Stimulated activated CD8-positive, alpha-beta memory T cell treated with anti-CD3 and anti-CD28 coated beads, Interleukin-12 subunit alpha, Interleukin-12 subunit beta, amount 100 ng/mL, for 4 hours (primary cell): ENCODE measurements around the gene TUFM.
"Not testable (repeated sequence)": the region's sequence is repeated elsewhere in the genome, so short reads cannot be mapped to it uniquely, and the experiment has no call there.

Source experiments
- DNase-seq: peaks from one replicate; pipeline ENCODE4 v3.0.0-alpha.2; 2020; ENCODE audit warnings: low read depth

The TUFM gene

DNA sequence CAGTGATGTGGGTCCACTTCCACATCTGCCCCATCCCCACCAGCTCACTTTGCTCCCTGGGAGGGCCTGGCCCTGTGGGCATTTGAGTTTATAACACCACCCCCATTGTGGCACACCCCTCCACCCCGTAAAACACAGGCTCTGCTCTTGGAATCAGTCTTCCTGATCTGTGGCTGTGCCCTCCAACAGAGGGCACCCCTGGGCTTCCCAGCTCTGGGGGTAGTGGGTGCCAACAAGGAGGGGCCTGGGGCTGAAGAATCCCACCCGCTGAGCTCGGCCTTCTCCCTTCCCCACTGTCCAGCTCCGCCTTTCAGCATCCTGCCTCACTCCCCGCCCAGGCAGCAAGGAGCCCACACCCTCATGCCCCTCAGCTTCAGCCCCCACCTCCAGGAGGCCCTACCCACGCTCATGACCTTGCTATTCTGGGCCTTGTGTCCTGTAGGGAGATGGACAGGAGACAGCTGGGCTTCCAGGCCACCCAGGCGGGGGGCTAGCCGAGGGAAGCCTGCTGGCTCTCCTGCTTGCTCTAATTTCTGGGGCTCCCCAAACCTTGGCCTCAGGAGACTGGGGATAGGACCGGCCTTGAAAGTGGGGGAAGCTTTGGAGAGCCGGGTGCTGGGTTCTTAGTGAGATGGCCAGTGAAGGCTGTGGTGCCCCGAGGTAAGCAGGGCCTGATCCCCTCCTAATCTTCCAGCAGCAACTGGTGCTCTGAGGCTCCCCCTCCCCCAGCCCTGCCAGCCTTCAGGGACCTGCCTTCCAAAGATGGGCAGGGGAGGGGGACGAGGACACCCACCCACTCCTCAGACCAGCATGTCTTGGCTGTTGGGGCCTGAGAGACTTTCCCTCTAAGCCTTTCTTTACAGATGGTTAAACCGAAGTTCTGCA is 29.2 kb upstream of the TUFM start:
- no peak for DNase-seq

DNA sequence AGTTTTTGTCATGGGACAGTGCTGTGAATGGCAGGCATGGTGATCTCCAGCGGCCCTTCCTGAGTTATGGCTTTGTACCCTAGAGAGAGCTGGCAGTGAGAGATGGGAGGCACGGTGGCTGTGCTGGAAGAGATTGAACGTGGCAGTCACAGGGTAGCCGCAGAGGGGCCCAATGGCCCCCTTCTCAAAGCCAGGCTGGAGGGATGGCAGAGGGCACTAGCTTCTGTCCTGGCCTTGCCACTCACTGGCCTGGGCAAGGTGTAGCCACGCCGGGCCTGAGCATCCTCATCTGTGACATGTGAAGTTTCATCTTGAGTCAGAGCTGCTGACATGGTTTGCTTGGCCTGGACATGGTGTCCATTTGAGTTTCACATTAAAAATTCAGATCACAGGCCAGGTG is 28.3 kb upstream of the TUFM start:
- no peak for DNase-seq

DNA sequence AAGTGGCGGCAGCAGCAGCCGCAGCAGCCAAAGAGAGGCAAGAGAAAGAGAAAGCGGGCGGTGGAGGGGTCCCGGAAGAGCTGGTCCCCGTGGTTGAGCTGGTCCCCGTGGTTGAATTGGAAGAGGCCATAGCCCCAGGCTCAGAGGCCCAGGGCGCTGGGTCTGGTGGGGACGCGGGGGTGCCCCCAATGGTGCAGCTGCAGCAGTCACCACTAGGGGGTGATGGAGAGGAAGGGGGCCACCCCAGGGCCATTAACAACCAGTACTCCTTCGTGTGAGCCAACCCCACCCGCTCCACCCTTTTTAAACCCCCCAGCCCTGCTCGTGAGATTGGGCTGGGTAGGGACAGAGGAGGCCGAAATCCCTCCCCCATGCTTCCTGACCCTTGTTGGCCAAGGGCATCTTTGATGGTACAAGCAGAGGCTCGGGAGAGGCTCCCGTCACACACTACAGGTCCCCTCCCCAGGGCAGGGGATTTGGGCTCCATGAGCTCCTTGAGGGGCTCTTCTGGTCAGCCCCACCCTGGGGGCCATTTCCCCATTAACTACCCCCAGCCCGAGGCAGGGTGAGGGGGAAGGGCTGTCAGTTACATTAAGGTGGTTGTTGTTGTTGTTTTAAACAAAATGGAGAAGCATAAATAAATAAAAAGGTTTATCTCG is 27.5 kb upstream of the TUFM start:
- peak; percentile 37 for DNase-seq

DNA sequence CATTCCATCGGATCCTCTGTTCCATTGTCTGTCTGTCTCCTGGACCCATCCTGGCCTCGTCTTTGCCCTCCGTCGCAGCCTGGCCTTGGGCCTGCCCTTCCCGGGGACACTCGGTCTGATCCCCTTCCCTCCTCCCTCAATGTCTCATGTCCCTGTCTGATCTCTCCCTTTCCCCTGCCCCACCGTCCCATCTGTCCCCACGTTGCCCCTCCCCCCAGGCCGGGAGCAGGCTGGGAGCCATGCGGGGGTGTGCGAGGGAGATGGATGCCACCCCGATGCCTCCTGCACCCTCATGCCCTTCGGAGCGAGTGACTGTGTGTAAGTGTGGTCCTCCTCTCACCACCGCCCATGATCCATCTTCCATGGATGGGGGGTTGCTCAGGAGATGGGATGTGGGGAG is 26.8 kb upstream of the TUFM start:
- no peak for DNase-seq

DNA sequence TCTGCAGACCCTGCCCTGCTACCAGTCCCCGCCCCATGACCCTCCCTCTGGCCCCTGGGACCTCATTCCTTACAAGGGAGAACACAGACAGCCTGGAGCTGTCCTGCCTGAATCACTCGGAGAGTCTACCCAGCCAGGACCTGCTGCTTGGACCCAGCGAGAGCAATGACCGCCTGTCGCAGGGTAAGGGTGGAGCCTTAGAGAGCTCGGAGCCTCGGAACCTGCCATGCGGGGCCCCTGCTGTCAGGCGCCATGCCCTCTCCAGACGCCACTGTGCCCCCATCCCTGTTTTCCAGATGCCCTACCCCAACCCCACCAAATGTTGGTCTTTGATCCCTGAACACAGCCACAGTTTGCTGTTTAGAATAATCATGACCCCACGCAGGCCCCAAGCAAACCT is 23.1 kb upstream of the TUFM start:
- no peak for DNase-seq

DNA sequence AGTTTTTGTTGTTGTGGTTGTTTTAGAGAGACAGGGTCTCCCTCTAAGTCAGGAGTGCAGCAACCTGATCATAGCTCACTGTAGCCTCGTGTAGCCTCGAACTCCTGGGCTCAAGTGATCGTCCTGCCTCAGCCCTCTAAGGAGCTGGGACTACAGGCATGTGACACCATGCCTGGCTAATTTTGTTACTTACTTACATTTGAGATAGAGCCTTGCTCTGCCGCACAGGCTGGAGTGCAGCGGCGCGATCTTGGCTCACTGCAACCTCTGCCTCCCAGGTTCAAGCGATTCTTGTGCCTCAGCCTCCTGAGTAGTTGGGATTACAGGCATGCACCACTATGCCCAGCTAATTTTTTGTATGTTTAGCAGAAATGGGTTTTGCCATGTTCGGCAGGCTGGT is 21.5 kb upstream of the TUFM start:
- DNase-seq: not testable (repeated sequence)

DNA sequence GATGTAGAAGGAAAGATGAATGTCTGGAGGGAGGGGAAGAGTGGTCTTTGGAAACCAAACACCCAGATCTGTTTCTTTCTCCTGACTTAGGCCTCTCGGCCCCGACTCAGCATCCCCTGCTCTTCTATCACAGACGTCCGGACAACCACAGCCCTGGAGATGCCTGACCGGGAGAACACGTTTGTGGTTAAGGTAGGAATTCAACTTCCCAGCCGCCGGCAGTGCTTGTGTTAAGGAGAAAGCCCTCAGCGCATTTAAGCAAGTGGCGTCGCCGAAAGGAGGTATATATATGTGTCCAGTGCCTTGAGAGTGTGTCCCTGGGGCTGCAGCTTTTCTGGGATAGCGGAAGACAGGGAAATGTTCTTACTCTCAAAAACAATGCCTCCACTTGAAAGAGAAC is 21.1 kb upstream of the TUFM start:
- DNase-seq: no peak

DNA sequence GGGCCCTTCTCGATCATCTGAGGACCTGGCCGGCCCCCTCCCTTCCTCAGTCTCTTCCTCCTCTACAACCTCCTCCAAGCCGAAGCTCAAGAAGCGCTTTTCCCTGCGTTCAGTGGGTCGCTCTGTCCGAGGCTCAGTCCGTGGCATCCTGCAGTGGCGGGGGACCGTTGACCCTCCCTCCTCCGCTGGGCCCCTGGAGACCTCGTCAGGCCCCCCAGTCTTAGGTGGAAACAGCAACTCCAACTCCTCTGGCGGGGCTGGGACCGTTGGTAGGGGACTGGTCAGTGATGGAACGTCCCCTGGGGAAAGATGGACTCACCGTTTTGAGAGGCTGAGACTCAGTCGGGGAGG is 20.3 kb upstream of the TUFM start:
- no peak for DNase-seq

DNA sequence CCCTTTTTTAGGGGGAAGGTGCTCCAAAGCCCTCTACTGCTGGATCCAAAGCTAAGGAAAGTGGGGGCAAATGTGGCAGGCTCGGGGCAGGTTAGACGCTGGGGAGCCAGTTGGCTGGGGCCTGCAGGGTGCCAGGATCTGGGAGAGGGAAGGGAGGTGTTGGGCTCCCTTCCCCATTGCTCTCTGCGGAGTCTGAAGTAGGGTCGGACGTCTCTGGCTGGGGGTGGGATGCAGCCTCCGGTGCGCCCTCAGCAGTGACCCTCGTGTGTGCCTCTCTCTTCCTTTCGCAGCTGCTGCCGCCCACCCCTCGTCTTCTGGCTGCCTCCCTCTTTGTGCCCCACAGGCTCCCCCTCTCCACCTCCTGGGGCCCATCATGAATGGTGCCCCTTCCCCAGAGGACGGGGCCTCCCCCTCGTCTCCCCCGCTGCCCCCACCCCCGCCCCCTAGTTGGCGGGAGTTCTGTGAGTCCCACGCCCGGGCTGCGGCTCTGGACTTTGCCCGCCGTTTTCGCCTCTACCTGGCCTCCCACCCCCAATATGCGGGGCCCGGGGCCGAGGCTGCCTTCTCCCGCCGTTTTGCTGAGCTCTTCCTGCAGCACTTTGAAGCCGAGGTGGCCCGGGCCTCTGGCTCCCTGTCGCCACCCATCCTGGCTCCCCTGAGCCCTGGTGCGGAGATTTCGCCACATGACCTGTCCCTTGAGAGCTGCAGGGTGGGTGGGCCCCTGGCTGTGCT is 19.7 kb upstream of the TUFM start:
- no peak for DNase-seq

DNA sequence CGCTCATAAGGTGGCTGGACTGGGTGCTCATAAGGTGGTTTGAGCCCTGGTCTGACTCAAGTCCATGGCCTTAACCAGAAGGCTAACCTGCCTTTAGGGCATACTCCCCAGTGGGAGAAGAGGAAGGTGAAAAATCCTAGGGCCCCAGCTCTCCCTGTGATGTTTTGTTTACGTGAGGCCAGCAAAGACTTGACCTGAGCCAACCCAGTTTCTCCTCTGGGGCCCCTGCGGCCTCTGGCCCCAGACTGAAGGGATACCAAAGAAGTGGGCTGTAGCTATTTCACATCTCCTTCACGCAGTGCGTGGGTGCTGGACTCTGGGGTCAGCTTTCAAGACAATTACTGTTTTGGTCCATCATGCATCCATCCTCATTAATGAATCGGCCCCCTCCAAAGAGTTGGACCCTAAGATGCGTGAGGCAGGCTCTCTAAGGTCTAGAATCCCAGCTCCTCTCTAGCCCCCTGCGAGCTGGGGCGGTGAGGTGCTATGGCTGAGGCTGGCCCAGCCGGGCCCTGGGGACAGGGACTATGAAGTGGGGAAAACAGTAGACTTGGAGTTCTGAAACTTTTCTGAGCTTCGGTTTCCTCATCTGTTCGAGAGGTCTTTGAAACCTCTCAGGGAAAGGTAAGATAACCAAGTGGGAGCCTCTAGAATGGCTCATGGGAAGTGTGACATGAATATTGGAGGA is 19.0 kb upstream of the TUFM start:
- no peak for DNase-seq

DNA sequence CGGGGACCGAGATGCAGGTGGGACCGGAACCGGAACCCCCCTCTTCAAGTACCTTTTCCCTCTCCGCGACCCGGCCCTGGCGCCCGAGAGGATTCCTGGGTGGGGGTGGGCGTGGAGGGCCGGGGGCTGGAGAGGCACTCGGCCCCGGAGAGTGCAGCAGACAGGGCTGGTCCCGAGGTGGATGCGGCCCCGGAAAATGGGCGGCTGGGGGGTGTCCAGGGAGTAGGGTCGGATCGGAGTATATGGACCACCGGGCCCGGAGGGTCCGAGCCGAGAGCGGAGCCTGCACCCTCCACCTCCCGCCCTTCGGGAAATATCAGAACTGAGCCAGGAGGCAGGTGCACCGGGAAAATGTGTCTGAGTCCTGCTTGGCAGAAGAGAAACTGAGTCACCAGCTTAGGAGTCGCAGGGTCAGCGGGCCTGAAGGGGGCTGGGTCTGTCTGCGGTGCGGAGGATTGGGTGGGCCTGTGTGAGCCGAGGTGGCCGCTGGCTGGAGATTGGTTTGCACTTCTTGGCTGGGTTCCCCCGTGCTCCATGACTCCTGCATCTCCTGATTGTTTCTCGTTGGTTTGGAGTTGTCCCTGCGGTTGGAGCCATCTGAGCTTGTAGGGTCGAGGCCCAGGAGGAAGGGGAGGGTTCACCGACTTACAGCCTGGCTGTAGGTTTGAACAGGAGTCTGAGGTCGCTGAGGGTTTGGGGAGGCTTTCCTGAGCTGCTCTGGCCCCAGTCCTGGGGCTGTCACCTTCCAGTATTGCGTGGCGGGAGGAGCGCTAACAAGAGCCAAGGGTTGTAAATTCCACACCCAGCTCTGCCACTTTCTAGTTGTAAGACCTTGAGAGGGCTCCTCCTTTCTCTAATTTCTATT is 18.0 kb upstream of the TUFM start:
- DNase-seq: no peak

DNA sequence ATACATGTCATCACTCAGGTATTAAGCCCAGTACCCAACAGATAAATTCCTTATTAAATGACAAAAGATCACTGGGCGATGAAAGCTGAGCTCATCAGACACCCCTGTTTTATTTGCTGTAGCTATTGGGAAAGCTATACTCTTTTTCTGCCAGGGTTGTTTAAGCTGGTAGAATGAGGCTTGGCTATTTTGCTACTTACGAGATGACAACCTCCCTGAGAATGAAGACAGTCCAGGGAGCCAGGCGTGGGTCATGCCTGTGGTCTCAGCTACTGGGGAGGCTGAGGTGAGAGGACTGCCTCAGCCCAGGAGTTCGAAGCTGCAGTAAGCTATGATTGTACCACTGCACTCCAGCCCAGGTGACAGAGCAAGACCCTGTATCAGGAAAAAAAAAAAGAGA is 13.2 kb upstream of the TUFM start:
- DNase-seq: no peak

DNA sequence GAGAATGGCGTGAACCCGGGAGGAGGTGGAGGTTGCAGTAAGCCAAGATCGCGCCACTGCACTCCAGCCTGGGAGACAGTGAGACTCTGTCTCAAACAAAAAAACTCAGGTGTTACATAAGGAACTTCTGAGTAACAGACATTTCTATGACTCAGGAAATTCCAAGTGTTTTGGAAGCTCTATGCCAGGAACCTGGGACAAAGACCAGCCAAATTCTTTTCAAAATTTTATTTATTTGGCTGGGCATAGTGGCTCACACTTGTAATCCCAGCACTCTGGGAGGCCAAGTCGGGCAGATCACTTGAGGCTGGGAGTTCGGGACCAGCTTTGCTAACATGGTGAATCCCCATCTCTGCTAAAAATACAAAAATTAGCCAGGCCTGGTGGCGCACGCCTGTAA is 12.3 kb upstream of the TUFM start:
- DNase-seq: no peak

DNA sequence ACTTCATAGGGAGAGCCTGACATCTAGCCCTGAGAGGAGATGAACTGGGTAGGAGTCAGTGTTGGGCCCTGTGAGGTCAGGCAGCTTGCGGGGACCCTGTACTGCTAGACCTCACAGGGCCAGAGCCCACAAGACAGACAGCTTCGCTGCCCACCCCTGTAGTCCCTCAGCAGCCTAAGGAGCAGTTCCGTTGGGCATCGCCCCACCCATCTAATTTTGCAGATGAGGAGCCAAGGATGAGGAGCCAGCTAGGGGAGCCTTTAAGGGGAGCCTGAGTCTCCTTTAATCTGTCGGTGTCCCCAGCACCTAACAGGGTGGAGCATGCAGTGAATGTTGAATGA is 755 bp upstream of the TUFM start:
- DNase-seq: no peak

DNA sequence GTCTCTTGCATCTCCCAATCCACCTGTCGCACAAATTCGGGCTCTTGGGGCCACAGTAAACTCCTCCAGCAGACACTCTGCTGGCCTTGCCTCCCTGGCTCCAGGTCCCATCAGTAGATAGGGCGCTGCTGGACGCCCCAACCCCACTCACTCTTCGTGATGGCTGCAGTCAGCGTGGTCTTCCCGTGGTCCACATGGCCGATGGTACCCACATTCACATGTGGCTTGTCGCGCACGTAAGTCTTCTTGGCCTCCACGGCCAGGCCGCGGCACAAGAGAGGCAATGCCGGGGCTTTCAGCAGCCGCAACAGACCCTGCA is 428 bp downstream of the TUFM start:
- no peak for DNase-seq

DNA sequence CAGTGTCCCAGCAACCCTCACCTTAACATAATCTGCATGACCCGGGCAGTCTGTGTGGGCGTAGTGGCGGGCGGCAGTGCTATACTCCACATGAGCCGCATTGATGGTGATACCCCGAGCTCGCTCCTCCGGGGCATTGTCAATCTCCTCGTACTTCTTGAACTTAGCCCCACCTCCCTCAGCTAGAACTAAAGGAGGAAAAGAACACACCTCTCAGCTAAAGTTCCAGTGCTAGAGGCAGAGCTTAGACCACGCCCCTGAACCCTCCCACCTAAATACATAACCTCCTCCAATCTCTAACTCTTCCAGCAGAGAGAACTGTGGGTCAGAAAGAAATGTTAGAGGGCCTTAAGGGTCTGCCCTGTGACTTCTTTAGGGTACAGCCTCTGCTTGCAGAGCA is 855 bp downstream of the TUFM start:
- no peak for DNase-seq

DNA sequence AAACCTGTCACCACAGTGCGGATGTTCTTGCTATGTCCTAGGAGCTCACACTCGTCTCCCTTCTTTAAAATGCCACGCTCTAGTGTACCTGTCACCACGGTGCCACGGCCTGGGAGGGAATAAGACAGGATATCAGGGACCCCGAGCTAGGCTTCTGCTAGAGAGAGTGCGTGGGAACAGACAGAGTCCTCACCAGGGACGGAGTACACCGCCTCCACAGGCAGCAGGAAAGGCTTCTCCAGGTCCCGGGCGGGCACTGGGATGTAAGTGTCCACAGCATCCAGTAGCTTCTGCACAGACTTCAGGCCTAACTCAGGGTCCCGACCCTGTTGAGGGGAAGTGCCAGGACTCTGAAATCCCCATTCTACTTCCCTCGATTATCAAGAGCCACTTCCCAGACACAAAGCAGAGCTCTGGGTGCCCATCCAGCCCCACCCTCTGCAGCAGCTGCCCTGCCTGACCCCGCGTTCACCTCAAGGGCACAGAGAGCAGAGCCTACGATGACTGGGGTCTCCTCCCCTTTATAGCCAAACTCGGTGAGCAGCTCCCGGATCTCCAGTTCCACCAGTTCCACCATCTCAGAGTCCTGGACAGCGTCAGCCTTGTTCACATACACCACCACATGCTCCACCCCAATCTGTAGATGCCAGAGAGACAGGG is 1.8 kb downstream of the TUFM start:
- DNase-seq: no peak

DNA sequence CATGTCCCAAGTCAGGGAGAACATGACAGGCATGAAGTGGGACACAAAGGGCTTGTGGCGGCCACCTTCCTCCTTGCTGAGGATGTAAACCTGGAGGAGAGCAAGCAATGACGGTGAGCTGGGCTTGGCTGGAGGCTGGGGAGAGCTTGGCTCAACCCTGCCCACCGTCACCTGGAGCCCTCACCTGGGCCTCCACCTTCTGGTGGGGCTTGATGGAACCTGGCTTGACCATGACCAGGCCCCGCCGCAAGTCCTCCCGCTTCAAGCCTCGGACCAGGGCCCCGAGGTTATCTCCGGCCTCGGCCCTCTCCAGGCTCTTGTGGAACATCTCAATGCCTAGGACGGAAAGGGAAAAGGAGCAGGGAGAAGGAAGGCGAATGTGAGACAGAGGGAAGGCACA is 2.4 kb downstream of the TUFM start:
- DNase-seq: no peak

DNA sequence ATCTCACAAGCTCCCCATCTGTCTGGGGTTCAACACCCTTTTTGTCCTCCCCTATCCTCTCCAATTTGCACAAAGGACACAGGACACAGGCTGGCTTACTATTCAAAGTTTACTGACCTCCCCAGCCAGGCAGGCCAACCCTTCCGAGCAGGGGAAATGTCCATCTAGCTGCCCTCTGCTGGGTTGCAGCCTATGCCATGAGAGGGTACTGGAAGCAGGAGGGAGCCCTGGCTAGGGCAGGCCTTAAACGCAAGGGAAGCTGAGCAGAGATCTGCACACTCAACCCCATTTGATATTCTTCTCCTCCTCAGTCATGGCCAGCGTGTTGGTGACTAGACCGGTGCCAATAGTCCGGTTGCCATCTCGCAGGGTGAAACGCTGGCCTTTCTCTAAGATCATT is 3.5 kb downstream of the TUFM start:
- no peak for DNase-seq

DNA sequence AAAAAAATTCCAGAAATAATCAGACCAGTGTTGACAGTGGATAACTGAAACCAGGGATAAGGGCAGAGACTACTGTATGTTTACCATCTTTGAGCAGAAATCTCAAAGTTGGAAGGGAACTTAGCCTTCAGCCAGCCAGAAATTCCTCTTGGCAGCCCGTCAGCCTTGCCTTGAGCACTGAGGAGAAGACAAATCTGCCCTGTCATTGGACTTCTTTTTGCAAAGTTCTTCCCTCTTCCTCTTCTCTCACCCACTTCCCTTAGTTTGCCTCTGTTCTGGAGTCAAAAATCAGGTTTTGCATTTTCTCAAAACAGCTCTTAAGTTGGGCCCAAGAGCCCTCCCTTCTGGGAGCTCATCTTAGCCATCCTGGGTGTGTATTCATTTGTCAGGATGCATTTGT is 6.2 kb downstream of the TUFM start:
- no peak for DNase-seq

DNA sequence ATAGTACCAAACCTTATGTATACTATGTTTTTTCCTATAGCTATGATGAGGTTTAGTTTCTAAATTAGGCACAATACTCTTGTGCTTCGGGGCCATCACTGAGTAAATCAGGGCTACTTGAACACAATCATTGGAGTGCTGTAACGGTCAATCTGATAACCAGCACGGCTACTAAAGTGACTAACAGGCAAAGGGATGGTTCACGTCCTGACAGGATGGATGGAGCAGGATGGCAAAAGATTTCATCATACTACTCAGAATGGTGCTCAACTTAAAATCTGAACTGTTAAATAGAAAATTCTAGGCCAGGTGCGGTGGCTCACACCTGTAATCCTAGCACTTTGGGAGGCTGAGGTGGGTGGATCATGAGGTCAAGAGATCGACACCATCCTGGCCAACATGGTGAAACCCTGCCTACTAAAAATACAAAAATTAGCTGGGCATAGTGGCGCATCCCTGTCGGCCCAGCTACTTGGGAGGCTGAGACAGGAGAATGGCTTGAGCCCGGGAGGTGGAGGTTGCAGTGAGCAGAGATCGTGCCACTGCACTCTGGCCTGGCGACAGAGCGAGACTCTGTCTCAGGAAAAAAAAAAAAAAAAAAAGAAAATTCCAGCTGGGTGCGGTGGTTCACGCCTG is 7.0 kb downstream of the TUFM start:
- no peak for DNase-seq
